ENCODE results near the gene CFAP410. TPM values are rescaled to one million over a fixed set of nuclear protein-coding genes. Genes with fewer than 3 reads are reported as not detected.
"Not testable (repeated sequence)": the region's sequence is repeated elsewhere in the genome, so short reads cannot be mapped to it uniquely, and the experiment has no call there.

Gene CFAP410
- polyA plus RNA-seq, 1 donor: 16.5 TPM

- no peak for DNase-seq (ENCODE audit: low read depth)
Observed at GRCh38 chr21:44286716-44287632, 52.2 kb downstream of the CFAP410 start.

DNA sequence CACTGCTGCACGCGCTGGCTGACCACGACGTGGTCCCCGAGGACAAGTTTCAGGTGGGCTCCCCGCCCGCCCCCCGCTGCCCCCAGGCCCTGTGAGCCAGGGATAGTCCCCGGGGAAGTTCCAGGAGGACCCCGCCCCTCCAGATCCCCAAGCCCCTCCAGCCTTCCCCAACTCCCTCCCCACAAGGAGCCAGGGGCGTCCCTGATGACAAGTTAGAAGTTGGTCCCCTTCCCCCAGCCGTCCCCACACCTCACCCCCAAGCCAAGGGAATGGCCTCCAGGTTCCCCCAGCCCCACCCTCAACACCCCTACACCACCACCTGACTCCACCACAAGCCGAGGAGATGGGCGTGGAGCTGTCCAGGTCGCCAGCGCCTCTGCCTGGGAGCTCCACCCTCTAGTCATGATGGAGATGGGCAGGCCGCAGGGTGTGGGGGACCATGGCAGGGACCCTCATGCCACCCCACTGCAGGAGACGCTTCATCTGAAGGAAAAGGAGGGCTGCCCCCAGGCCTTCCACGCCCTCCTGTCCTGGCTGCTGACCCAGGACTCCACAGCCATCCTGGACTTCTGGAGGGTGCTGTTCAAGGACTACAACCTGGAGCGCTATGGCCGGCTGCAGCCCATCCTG lies 53.0 kb downstream of the CFAP410 start:
- no peak for DNase-seq (ENCODE audit: low read depth)

DNA sequence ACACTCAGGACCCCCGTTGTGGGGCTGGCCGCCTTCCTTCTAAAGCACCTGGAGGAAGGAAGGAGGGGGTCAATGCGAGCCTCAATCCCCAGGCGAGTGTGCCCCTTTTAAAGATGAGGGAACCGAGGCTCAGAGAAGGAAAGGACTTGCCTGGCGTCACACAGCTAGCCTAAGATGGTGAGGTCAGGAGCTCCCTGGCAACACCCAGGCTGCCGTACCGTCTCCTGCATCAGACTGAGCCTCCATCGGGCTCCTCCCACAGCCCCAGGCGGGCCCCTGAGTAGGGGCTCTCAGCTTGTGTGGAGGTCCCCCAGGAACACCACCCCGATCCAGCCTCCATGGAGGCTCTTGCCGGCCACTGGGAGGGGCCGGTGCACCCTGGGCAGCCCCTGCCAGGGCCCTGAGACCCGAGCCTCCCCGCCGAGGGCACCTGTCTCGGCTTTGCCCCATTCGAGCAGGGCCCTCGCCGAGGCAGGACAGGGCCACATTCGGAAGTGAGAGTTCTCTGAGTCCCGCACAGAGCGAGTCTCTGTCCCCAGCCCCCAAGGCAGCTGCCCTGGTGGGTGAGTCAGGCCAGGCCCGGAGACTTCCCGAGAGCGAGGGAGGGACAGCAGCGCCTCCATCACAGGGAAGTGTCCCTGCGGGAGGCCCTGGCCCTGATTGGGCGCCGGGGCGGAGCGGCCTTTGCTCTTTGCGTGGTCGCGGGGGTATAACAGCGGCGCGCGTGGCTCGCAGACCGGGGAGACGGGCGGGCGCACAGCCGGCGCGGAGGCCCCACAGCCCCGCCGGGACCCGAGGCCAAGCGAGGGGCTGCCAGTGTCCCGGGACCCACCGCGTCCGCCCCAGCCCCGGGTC lies 53.8 kb downstream of the CFAP410 start, which contains the start of gene AIRE:
Gene AIRE (plus strand): TSS at position 739 of the 855 bp plus-strand sequence. CDS start 131 bp downstream, outside the sequence.
- no peak for DNase-seq (ENCODE audit: low read depth)

- DNase-seq (ENCODE audit: low read depth): no peak
Observed at GRCh38 chr21:44283948-44284347, 55.2 kb downstream of the CFAP410 start.

DNA sequence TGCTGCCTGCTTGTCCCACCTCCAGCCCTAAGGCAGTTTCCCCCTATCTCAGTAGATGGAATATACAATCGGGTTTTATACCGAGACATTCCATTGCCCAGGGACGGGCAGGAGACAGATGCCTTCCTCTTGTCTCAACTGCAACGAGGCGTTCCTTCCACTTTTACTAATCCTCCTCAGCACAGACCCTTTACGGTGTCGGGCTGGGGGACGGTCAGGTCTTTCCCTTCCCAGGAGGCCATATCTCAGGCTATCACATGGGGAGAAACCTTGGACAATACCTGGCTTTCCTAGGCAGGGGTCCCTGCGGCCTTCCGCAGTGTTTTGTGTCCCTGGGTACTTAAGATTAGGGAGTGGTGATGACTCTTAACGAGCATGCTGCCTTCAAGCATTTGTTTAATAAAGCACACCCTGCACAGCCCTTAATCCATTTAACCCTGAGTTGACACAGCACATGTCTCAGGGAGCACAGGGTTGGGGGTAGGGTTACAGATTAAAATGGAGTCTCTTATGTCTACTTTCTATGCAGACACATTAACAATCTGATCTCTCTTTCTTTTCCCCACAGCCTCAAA lies 55.9 kb downstream of the CFAP410 start:
- not testable (repeated sequence) for DNase-seq (ENCODE audit: low read depth)

DNA sequence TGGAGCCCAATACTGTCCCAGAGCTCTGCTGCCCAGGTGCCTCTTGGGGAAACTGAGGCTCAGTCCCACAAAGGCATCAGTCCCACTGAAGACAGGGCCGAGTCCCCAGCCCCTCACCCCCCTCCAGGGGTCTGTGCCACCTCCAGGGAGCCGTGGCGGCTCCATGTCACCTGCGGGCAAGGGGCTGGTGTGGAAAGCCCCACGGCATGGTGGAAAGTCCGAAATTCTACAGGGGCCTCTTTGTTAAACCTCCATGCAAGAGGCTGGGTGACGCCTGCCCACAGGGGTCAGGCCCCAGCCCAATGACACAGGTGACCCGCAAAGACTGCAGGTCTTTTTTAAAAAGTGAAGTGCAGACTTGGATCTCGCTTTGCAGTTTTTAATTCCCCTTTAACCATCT lies 56.8 kb downstream of the CFAP410 start:
- DNase-seq (ENCODE audit: low read depth): no peak

GRCh38 chr21:44281801-44282200 lies 57.4 kb downstream of the CFAP410 start:
- DNase-seq (ENCODE audit: low read depth): no peak

GRCh38 chr21:44279354-44280260 lies 59.6 kb downstream of the CFAP410 start:
- no peak for DNase-seq (ENCODE audit: low read depth)

Other genes starting within 250 kb of the CFAP410 start
- 1.6 TPM for gene PWP2, start 232.0 kb downstream of the CFAP410 start, polyA plus RNA-seq (ENCODE audit: insufficient read length)
- 13.9 TPM for gene GATD3, start 205.7 kb downstream of the CFAP410 start, polyA plus RNA-seq (ENCODE audit: insufficient read length)
- 6.3 TPM for gene ICOSLG, start 98.4 kb downstream of the CFAP410 start, polyA plus RNA-seq (ENCODE audit: insufficient read length)
- gene DNMT3L, start 77.5 kb downstream of the CFAP410 start, polyA plus RNA-seq (ENCODE audit: insufficient read length): not detected
- not detected for gene AIRE, start 53.5 kb downstream of the CFAP410 start, polyA plus RNA-seq (ENCODE audit: insufficient read length)
- 49.5 TPM for gene PFKL, start 39.3 kb downstream of the CFAP410 start, polyA plus RNA-seq (ENCODE audit: insufficient read length)
- 1.5 TPM for gene TRPM2, start 14.2 kb upstream of the CFAP410 start, polyA plus RNA-seq (ENCODE audit: insufficient read length)
- gene LRRC3, start 116.1 kb upstream of the CFAP410 start, polyA plus RNA-seq (ENCODE audit: insufficient read length): 2.2 TPM
- not detected for gene KRTAP10-1, start 200.8 kb upstream of the CFAP410 start, polyA plus RNA-seq (ENCODE audit: insufficient read length)
- gene KRTAP10-2, start 212.1 kb upstream of the CFAP410 start, polyA plus RNA-seq (ENCODE audit: insufficient read length): not detected
- gene KRTAP10-3, start 219.4 kb upstream of the CFAP410 start, polyA plus RNA-seq (ENCODE audit: insufficient read length): not detected
- not detected for gene KRTAP10-4, start 234.3 kb upstream of the CFAP410 start, polyA plus RNA-seq (ENCODE audit: insufficient read length)
- not detected for gene KRTAP10-5, start 241.2 kb upstream of the CFAP410 start, polyA plus RNA-seq (ENCODE audit: insufficient read length)